PC-9 (cell line): Measurements from ENCODE around the gene C16orf82. TPM values are rescaled to one million over a fixed set of nuclear protein-coding genes. Genes with fewer than 3 reads are reported as not detected.

Experiments used
- BruUV-seq: library from RNA; stranded (reverse); fragments of 400-500 nt; replicated peaks from 2 replicates; lab custom pipeline; 2021; lab: Mats Ljungman, UMichigan
- CTCF ChIA-PET: fragments of 300-600 bp; sonication (Branson Sonifier 250); formaldehyde crosslinking; loops from one replicate; lab custom pipeline; 2022; ENCODE audit warnings: antibody characterized with exemption; lab: Charles Lee
- POLR2A ChIA-PET: fragments of 300-600 bp; sonication (Branson Sonifier 250); formaldehyde crosslinking; loops from one replicate; lab custom pipeline; 2022; ENCODE audit warnings: antibody characterized with exemption; ENCODE audit not compliant: unreplicated experiment; lab: Charles Lee
- DNase-seq, 2 experiments: peaks; one replicate each; pipeline versions ENCODE4 v3.0.0 to v3.0.0-alpha.2; 2015 to 2022; ENCODE audit warnings: mixed read lengths in 1 of 2
- H2AFZ ChIP-seq: fragments of 200-600 bp; sonication (generic); 2 replicates; pipeline ENCODE4 v1.8.1; 2017; ENCODE audit warnings: antibody characterized with exemption
- H3F3A ChIP-seq: fragments of 200-600 bp; sonication (generic); 2 replicates; pipeline ENCODE4 v1.8.1; 2017; ENCODE audit warnings: antibody characterized with exemption, mild to moderate bottlenecking, low read depth; ENCODE audit not compliant: insufficient read depth
- H3K27ac ChIP-seq: fragments of 200-600 bp; sonication (generic); 2 replicates; pipeline ENCODE4 v1.6.1; 2016; ENCODE audit warnings: mixed run types
- H3K27me3 ChIP-seq: fragments of 200-600 bp; sonication (generic); 2 replicates; pipeline ENCODE4 v1.6.1; 2016; ENCODE audit warnings: low read depth, mixed run types; ENCODE audit not compliant: insufficient read depth
- H3K36me3 ChIP-seq: fragments of 200-600 bp; sonication (generic); 2 replicates; pipeline ENCODE4 v1.6.1; 2016; ENCODE audit warnings: low read depth, mixed run types
- H3K4me1 ChIP-seq: fragments of 200-600 bp; sonication (generic); replicated peaks from 2 replicates; pipeline ENCODE4 v1.6.1; 2016; ENCODE audit warnings: mixed run types; ENCODE audit not compliant: insufficient read depth
- H3K4me2 ChIP-seq: fragments of 200-600 bp; sonication (generic); 2 replicates; pipeline ENCODE4 v1.6.1; 2017; ENCODE audit warnings: mixed run types
- H3K4me3 ChIP-seq: fragments of 200-600 bp; sonication (generic); 2 replicates; pipeline ENCODE4 v1.6.1; 2016; ENCODE audit warnings: mixed run types
- H3K79me2 ChIP-seq: fragments of 200-600 bp; sonication (generic); 2 replicates; pipeline ENCODE4 v1.6.1; 2017; ENCODE audit warnings: low read depth, mixed run types
- H3K9me2 ChIP-seq: fragments of 200-600 bp; sonication (generic); 2 replicates; pipeline ENCODE4 v1.8.1; 2017; ENCODE audit warnings: mild to moderate bottlenecking; ENCODE audit not compliant: insufficient read depth
- H3K9me3 ChIP-seq: fragments of 200-600 bp; sonication (generic); 2 replicates; pipeline ENCODE4 v1.8.1; 2016; ENCODE audit warnings: low read depth; ENCODE audit not compliant: insufficient read depth
- H4K20me1 ChIP-seq: fragments of 200-600 bp; sonication (generic); 2 replicates; pipeline ENCODE4 v1.8.1; 2017; ENCODE audit not compliant: insufficient read depth
- EZH2 ChIP-seq: fragments of 200-600 bp; sonication (generic); IDR thresholded peaks from 2 replicates; pipeline ENCODE4 v1.8.0; 2017; ENCODE audit warnings: antibody characterized with exemption, low read depth
- intact Hi-C: fragments of 100-400 bp; cut with micrococcal nuclease; formaldehyde crosslinking; loops from one replicate; pipeline ENCODE4 v1.10.0; 2022; ENCODE audit not compliant: unreplicated experiment
- total RNA-seq: library from RNA; stranded (reverse); gene quantifications from 2 replicates; pipeline ENCODE4 v1.2.3, GENCODE V29; 2021
- TF ChIP-seq, protein P1 (sequence below): fragments of 200-600 bp; sonication (generic); conservative IDR thresholded peaks from 2 replicates; pipeline ENCODE4 v1.6.1; 2017; ENCODE audit warnings: mixed run types, antibody characterized with exemption, mild to moderate bottlenecking, moderate library complexity

The C16orf82 gene
- total RNA-seq, 1 experiment from 2014 or later: not detected

DNA sequence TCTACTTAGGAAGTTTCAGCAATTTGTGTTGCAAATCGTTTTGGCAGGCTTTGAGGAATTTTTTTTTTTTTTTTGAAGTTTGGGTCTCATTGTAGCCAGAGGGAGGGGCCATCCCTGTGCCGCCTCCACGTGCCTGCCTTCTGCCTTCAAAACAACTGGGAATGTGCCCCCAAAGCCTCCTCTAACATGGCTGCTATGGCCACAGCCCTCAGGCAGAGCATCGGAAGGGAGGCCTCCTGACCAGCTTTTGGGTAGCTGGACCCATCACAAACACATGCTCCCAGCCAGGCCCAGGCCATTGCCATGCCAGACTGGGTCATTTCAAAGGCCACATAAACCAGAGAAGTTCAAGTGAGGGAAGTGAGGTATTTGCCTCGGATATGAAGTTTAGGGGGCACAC is 21.5 kb downstream of the C16orf82 start:
- intact Hi-C loops: no loop called here
- no peak for TF ChIP-seq EZH2
- TF ChIP-seq, protein P1, sequence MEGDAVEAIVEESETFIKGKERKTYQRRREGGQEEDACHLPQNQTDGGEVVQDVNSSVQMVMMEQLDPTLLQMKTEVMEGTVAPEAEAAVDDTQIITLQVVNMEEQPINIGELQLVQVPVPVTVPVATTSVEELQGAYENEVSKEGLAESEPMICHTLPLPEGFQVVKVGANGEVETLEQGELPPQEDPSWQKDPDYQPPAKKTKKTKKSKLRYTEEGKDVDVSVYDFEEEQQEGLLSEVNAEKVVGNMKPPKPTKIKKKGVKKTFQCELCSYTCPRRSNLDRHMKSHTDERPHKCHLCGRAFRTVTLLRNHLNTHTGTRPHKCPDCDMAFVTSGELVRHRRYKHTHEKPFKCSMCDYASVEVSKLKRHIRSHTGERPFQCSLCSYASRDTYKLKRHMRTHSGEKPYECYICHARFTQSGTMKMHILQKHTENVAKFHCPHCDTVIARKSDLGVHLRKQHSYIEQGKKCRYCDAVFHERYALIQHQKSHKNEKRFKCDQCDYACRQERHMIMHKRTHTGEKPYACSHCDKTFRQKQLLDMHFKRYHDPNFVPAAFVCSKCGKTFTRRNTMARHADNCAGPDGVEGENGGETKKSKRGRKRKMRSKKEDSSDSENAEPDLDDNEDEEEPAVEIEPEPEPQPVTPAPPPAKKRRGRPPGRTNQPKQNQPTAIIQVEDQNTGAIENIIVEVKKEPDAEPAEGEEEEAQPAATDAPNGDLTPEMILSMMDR: no peak
- Histone ChIP-seq H3K4me3 (no peak overlapping the region), H3K4me1 (no peaks in the 10 kb centered on the region), H3K9me3 (no peaks in the 10 kb centered on the region), H2AFZ (no peak overlapping the region), H3F3A (no peaks in the 10 kb centered on the region), H3K4me2 (no peak overlapping the region), H3K36me3 (no peaks in the 10 kb centered on the region), H3K27ac (no peak overlapping the region), H3K79me2 (no peaks in the 10 kb centered on the region), H3K9me2 (no peaks in the 10 kb centered on the region), H3K27me3 (peaks cover 95% of the 10 kb centered on the region), H4K20me1 (no peaks in the 10 kb centered on the region; the same call in 1 of the 2 replicates)
- no peak for DNase-seq
- CTCF ChIA-PET: no interaction called here
- POLR2A ChIA-PET: interaction anchor here (0.7 kb wide), 1 partner anchor 530 kb away, joined by 6 read pairs; no protein-coding TSS in a partner anchor
- BruUV-seq: no TSS peak

DNA sequence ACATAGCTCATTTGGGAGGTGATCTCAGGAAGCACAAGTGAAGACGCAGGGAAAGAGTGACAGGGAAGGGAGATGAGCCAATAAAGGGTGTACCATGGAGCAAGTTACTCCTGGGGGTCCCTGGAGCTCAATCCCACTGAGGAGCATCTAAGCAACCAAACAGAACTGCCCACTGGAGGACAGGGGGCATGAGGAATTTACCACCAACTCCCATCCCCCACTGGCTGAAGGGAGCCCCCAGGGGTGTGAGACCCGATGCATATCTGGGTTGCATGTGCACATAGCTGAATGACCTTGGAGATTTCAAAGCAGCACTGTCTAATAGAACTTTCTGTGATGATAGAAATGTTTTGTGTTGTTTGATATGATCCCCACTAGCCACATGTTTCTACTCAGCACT is 29.6 kb downstream of the C16orf82 start:
- no peaks in the 10 kb centered on the region for H3F3A ChIP-seq
- H2AFZ ChIP-seq: no peak overlapping the region
- no peaks in the 10 kb centered on the region for H3K79me2 ChIP-seq
- H3K9me2 ChIP-seq: no peaks in the 10 kb centered on the region
- H3K4me2 ChIP-seq: no peak overlapping the region
- ChIA-PET CTCF (no interaction called here), POLR2A (no interaction called here)
- no peak overlapping the region for H3K27ac ChIP-seq
- H3K27me3 ChIP-seq: peaks cover 36% of the 10 kb centered on the region
- TF ChIP-seq, protein P1: no peak
- no peak for TF ChIP-seq EZH2
- H3K36me3 ChIP-seq: no peaks in the 10 kb centered on the region
- H3K4me1 ChIP-seq: no peaks in the 10 kb centered on the region
- no peak for DNase-seq
- BruUV-seq: no TSS peak
- no peak overlapping the region for H3K4me3 ChIP-seq
- H3K9me3 ChIP-seq: no peaks in the 10 kb centered on the region; the same call in 1 of the 2 replicates
- intact Hi-C loops: no loop called here
- no peaks in the 10 kb centered on the region for H4K20me1 ChIP-seq

DNA sequence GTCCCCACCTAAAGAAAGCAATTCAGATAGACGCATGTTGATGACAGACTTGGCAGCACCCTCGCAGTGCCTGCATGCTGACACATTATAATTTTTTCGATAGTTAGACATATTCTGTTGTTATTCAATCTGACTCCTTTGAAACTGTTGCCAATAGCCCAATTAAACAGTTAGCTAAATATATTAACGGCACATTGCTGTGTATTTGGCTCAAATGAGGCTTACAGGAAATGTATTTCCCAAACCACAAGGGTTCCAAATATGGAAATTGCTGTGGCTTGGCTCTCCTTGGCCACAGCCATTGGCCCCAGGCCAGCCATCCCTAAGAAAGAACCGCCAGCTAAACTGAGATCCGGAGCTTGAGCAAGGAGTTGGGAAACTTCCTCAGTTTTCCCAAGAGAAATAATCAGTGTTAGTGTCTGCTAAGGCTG is 31.1 kb downstream of the C16orf82 start:
- no peak for DNase-seq
- Histone ChIP-seq H4K20me1 (no peaks in the 10 kb centered on the region), H3K9me3 (no peaks in the 10 kb centered on the region; the same call in 1 of the 2 replicates), H3K27ac (no peak overlapping the region), H3K4me1 (no peaks in the 10 kb centered on the region), H3K9me2 (no peaks in the 10 kb centered on the region), H3K36me3 (no peaks in the 10 kb centered on the region), H3K79me2 (no peaks in the 10 kb centered on the region), H3K4me3 (no peak overlapping the region), H3K27me3 (peaks cover 21% of the 10 kb centered on the region), H2AFZ (no peak overlapping the region), H3F3A (no peaks in the 10 kb centered on the region), H3K4me2 (no peak overlapping the region)
- intact Hi-C loops: no loop called here
- no TSS peak for BruUV-seq
- ChIA-PET POLR2A (no interaction called here), CTCF (no interaction called here)
- no peak for TF ChIP-seq EZH2
- TF ChIP-seq, protein P1: no peak
